ENCODE data around the gene CCDC188. TPM values are rescaled to one million over a fixed set of nuclear protein-coding genes. Genes with fewer than 3 reads are reported as not detected.

The CCDC188 gene
- total and polyA plus RNA-seq, 9 of the 15 experiments (the other 6 are each of a cell fraction or from before 2014, with no cell fraction given): not detected

DNA sequence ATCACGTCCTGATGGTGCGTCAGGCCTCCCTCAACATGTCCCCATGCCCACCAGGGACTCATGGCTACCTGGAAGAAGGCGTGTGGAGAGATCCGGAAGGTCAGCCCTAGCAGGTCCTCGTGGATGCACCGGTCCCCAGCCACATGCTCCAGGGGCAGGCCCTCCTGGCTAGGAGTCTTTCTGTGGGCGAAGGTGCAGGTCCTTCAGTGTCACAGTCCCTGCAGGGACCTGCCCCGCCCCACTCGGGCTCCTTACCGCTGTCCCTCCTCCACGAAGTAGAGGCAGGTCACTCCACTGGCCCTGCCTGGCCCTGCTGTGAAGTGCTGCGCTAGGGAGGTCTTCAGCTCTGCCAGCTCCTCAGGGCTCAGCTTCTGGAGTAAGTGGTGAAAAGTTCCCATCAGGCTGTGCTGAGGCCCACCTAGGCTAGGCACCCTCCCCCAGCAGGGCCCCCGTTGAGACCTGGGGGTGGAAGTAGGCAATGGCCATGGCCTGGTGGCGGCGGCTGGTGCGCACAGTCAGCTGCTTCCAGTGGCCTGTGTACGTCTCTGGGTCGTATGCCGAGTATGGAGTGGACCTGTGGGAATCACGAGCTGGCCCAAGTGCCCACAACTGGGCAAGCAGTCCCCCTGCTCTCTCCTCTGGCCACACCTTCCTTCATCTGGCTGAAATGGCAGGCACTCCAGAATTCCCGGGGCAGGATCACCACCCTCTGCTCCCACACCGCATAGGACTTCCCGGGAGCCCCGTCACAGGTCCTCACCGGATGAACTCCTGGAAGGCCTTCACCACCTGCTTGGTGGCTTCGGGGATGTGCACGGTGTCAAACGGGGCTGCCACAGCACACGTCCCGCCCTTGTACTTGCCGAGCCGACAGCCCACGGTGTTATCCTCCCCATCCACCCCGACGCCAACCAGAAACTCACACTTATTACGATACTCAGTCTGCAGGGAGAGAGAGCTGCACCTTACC, 36.1 kb downstream of the CCDC188 start (continued):
- TF ChIP-seq MYC (IDR thresholded peaks at IDR 0.05; ENCODE audit: low read depth, low read length) (no peak), MYC (CRISPR knock-in tag; IDR thresholded peaks at IDR 0.05; ENCODE audit: borderline replicate concordance, low read depth) (0 out of 2 replicates have a peak, but pooled peaks have one; percentile 11), NCOA2 (IDR thresholded peaks at IDR 0.05; ENCODE audit: partially characterized antibody in 2 of 2) (no peak), ZNF253 (CRISPR knock-in tag; conservative IDR thresholded peaks at IDR 0.05) (0 out of 2 replicates have a peak, but pooled peaks have one; percentile 23), ZFPM2 (CRISPR knock-in tag; IDR thresholded peaks at IDR 0.05) (0 out of 2 replicates have a peak, but pooled peaks have one; percentile 32), NFYB (IDR thresholded peaks at IDR 0.05; ENCODE audit: extremely low read depth, insufficient read length) (no peak), PTBP1 (IDR thresholded peaks at IDR 0.05; ENCODE audit: low read depth, low read length) (peak; percentile 15; the same call in 1 of the 2 replicates), SPI1 (IDR thresholded peaks at IDR 0.05; ENCODE audit: borderline replicate concordance, low read depth, low read length) (0 out of 2 replicates have a peak, but pooled peaks have one; percentile 1), FOXA3 (CRISPR knock-in tag; conservative IDR thresholded peaks at IDR 0.05 in 1 of 2, IDR thresholded peaks at IDR 0.05 in 1 of 2) (no peak), ZNF57 (CRISPR knock-in tag; IDR thresholded peaks at IDR 0.05) (0 out of 2 replicates have a peak, but pooled peaks have one; percentile 10)
